Epidermal melanocyte (primary cell): ENCODE results near the gene LGR4.
"Not testable (repeated sequence)": the region's sequence is repeated elsewhere in the genome, so short reads cannot be mapped to it uniquely, and the experiment has no call there.

Experiments
- DNase-seq: peaks from one replicate; pipeline ENCODE4 v3.0.0; 2011; ENCODE audit warnings: low spot score; ENCODE audit not compliant: insufficient read length

The LGR4 gene

DNA sequence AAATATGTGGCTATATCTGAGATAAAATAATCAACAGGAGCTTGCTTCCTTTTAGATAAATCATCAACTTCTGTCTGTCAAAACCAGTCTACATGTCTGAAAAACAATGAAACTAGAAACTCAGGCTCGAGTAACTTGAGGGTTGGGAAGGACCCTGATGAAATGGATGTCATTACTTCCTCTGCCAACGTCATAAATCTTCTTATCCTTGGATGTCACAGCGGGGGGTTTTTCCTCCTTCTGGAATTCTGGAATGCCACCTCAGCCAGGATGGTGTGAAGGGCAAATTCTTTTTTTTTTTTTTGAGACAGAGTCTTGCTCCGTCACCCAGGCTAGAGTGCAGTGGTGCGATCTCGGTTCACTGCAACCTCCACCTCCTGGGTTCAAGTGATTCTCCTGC is 13.4 kb downstream of the LGR4 start:
- DNase-seq: no peak

DNA sequence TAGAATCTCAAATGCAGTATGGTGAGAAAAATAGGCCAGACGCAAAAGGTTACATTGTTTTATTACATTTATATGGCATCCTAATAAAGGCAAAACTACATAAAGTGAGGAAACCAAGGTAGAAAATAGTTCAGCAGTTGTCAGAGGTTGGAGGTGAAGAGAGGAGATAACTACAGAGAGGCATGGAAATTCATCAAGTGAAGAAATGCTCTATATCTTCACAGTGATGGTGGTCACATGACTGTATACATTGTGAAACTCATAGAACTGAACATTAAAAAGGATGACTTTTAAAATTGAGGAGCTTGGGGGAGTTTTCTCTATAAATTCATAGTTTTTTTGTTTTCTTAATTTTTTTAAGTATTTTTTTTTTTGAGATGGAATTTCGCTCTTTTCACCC is 14.4 kb downstream of the LGR4 start:
- DNase-seq: no peak

DNA sequence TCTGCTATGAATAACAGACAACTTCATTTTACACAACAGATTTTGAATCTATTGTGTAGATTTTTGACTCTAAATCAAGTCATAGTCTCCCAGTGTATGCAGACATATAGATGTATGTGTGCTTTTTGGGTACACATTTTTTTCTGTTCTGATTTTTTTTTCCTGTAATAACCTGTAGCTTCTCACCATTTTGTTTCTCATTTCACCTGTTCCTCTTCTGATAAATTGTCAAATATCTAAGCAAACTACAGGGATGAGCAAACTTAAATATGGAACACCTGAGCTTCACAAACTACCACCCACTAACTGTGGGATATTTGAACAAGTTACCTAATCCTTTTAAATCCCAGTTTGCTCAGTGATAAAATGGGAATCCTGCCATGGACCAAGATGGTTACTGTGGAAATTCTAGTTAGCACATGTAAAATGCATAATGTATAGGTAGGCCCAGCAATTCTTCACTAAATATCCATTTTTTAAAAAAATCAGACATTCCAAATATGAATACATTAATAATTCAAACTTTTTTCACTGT is 15.7 kb downstream of the LGR4 start:
- no peak for DNase-seq

DNA sequence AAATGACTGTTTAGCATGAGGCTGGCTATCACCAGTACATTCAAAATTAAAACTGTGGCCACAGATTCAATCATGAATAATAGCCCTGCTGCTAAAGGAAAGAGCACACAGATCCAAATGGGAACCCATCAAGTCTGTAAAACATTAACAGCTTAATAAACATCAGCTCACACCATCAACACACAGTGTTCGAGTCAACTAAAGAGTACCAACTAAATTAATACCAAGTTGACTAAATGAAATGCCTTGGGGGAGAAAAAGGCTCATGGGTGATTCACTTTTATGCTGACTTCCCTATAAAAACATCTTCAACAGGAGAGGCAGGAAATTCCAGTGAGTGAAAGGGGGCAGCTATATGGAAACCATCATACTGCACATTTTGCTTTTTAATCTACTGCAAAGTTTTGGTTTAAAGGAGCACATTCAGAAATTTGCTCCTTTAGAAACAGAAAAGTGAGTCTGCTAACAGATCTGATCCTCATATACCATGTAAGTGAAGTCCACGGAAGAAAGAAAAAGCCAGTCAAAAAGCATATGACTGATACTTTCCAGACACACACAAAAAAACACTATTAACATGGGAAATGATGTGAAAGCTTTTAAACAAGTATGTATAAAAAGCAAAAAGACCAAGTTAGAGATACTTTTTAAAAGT is 16.3 kb downstream of the LGR4 start:
- no peak for DNase-seq

DNA sequence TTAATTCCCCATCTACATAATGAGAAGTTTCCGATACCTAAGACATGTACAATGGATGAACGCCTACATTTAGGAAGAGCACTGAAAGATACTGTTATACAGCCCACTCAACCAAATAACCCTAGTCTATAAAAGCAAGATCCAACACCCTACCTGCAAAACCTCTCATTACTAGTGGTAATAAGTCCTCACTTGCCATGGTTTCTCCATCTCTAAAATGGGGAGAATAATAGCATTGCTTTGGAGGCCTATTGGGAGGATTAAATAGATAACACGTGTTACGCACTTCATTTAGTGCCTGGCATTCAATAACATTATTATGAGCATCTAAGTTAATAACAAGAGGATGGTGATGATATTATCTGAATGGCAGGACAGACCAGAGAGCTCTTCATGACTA is 16.9 kb downstream of the LGR4 start:
- DNase-seq: no peak

DNA sequence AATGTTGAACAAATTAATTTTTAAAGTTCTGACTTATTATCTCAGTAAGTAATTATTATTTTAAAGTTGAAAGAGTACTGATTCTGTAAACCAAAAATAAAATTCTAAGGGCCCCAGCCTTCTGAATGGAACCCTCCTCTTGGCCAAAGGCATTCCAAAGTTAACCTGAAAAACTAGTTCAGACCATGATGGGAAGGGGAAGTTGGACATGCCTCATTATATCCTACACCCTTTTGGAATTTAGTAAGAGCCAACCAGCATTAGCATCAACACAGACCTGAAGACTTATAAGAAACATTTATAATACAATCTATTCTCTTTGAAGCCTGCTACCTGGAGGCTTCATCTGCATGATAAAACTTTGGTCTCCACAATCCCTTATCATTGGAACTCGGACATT is 18.9 kb downstream of the LGR4 start:
- no peak for DNase-seq

DNA sequence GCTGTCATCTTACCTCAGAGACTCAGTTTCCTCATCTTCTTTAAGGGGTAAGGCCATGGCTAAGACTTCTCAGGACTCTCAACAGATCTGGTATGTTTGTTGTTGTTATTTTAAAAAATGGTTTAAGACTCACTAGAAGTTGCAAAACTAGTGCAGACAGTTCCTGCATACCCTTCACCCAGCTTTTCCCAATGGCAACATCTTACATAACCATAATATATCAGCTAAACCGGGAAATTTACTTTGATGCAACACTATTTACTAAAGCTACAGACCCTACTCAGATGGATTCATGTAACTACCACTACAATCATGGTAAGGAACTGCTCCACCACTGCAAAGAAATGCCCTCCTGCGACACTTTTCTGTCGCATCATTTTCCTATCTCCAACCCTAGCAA is 20.4 kb downstream of the LGR4 start:
- no peak for DNase-seq

DNA sequence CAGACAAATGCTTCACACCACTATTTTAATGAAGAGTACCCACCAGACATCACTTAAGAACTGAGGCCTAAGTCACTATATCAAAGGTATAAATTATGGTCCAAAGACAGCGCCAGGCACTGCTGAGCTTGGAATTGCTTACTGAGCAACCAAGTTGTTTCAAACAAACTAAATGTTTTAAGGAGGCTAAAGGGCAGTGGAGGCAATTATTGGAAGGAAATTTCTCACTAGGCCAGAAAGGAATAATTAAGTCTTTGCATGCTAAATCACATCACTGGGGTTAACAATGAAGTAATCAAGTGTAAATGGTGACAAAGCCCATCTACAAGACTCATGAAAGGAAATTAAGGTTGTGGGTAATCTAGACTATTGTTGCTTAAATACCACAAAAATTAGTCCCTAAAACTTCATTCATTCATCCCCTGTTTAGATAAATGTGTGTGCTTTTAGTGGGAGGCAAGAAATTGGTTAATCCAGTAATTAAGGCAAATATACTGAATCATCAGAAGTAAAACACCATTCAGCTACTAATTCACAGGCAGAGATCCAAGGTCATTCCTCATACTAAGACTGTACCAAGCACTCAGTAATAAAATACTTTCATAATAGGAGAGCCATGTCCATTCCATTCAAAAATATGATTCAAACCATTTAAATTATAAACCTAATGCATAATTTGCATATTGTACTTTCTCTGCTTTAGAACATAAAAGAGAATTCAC is 21.2 kb downstream of the LGR4 start:
- no peak for DNase-seq

DNA sequence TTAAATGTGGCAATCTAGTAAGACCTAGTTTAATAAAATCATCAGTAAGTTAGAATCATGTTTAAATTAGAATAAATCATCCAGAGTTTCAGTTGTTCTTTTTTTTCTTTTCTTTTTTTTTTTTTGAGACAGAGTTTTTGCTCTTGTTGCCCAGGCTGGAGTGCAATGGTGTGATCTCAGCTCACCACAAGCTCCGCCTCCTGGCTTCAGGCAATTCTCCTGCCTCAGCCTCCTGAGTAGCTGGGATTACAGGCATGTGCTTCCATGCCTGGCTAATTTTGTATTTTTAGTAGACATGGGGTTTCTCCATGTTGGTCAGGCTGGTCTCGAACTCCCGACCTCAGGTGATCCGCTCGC is 24.4 kb downstream of the LGR4 start:
- not testable (repeated sequence) for DNase-seq

DNA sequence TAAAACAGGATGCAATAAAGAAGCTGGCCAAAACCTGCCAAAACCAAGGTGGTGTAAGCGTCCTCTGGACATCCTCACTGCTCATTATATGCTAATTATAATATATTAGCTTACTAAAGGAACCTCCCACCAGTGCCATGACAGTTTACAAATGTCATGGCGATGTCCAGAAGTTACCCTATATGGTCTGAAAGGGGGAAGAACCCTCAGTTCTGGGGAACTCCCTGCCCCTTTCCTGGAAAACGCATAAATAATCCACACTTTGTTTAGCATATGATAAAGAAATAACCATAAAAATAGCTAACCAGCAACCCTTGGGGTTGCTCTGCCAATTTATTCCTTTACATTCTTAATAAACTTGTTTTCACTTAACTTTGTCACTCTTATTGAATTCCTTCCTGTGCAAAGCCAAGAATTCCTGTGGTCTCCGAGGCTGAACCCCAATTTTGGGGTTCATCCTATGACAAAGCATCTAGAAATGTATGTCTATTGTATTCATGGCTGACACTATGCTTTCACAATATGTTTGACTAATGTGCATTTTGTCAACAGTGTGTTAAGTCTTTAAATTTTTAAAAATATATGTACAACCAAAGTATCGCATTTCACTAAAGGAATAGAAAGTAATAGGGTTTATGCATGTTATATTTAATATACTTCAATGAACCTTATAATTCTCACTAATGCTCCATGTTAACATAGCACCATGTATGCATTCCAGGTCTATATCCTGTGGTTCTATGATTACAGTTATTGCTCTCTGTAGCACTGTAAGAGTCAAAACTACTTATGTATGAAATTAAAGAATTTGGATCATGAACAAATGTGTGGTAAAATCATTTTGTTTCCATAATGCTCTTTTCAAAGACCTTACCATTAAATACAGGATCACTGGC is 25.1 kb downstream of the LGR4 start:
- DNase-seq: no peak

DNA sequence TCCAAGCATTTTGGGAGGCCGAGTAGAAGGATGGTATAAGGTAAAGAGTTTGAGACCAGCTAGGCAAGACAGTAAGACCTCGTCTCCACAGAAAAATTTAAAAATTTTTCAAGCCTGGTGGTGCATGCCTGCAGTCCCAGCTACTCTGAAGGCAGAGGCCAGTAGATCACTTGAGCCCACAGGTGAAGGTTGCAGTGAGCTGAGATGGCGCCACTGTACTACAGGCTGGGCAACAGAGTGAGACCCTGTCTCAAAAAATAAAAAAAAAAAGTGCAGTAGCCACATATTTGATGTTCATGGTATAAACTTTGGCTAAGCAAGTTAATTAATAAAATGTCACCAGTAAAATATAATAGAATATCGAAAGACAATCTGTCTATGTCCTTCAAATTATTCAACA is 27.0 kb downstream of the LGR4 start:
- no peak for DNase-seq

DNA sequence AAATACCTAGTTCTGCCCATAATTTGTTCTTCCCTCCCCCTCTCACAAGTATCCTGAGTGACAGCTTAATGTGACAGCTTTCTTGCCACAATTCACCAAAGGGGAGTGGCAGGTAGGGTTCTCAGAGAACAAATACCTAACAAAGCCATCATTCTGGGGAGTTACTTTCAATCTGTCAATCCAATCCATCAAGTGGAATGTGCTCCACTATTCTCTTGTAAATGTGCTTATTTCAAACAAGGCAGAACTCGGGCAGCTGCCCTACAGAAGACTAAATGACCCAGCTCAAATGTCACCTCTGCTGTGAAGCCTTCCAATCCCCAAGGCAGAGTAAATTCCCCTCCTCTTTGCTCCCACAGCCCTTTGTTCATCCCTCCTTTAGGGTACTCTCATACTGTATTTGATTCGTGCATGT is 27.8 kb downstream of the LGR4 start:
- no peak for DNase-seq

DNA sequence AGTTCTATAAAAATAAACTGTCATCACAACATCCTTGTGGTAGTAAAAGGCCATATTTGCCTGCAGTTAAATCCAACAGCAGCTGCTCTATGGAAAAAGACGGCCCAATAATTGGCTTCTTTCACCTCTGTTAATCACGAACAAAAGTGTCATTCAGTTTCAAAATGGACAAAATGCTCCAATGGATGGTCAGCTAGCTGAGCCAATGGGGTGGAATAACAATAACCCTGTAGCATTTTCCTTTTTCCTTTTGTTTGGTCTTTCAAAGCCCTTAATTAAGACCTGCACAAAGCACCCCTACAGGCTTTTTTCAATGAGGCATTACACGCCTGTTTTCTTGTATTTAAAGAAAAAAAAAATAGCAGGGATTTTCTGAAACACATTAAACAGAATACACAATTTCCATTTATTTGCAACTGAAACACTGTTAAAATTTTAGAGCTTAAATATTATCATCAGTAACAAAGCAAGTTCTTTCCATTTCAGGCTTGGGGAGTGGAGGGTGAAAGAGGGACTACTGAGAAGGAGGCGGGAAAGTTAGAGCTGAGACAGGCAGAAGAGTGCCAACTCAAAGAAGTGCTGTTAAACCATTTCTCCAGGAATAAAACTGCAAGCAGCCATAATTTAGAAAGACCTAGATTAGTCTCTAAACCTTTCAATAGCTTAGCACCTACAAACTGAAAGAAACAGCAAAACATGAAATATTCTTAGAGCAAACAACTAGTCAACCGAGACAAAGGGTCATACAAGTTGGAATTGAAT is 28.7 kb downstream of the LGR4 start:
- peak; percentile 37 for DNase-seq

DNA sequence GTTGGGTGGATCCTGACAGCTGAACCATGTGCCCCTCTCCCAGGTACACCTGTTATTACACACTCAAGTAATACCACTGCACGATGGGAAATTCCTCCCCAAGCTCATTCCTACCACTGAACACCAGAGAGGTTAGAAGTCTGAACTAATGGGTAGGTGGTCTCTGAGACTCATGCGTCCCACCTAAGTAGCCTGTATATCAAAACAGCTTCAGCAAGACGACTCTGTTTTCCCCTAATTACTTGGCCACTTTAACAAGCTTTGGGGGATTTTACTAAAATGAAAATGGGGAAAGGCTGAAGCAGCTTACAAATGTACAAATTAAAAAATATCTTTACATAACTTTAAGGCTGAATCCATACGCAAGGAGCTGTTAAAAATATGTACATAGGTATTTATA is 29.4 kb downstream of the LGR4 start:
- no peak for DNase-seq

DNA sequence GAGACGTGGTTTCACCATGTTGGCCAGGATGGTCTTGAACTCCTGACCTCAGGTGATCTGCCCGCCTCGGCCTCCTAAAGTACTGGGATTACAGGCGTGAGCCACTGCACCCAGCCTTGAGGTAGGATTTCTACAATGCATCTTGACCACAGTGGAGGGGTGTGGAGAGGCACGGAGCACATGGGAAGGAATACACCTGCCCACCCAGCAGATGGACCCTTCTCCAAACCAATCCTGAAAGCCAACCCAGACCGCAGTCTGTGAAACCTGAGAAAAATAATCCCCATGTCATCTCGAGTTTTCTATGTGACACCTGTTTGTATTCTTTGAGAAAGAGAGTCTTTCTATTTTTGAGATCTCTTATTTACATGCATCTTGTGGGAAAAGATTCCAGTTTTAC is 32.5 kb downstream of the LGR4 start:
- no peak for DNase-seq

DNA sequence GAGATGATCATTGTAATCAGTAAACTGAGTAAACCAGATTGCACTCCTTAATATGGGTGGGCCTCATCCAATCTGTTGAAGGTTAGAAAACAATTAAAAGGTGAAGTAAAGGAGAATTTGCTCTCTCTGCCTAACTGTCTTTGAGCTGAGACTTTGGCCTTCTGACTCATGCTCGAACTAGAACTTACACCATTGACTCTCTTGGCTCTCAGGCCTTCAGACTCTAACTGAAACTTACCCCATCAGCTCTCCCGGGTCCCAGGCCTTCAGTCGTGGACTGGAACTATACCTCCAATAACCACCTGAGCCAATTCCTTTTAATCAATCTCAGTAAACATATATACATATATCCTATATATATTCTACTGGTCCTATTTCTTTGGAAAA is 34.0 kb downstream of the LGR4 start:
- DNase-seq: no peak

DNA sequence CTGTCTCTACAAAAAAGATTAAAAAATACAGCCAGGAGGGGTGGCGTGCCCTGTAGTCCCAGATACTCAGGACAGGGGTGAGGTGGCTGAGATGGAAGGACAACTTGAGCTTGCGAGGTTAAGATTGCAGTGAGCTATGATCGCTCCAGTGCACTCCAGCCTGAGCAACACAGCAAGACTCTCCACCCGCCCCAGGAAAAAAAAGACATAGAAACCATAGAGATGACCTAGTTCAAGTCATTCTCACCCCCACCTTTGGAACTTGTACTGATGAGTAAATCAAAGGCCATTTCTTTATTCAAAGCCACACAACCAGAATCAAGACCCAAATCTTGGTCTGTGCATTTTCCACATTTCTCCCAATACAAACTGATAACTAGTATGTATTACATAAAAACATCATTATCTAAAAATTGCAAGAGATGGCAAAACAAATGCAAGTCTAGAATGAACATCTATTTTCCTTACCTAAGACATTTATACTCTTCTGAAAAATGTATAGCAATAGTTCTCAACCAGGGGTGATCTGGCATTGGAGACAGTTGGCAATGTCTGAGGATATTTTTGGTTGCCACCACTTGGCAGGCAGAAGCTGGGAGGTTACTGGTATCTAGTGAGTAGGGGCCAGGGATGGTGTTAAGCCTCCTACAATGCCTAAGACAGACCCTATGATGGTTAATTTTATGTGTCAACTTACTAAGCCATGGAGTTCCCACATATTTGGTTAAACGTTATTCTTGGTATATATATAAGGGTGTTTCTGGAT is 34.6 kb downstream of the LGR4 start:
- DNase-seq: no peak

DNA sequence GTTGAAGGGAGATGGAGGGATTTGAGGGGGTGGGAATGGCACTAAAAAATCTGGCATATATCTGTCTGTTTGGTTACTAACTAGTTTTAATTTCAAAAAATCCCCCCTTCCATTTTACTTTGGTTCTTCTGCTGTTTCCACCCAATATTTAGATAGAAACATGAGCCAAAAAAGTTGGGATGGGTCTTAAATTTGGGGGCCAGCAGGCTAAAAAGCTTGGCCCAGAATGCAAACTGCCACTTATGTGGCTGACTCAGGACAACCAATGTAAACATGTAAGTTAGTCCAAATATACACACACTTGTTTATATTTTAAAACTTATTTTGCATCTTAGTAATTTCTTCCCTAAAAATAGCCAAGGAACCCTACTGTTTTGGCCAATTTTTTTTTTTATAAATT is 35.7 kb downstream of the LGR4 start:
- DNase-seq: no peak

DNA sequence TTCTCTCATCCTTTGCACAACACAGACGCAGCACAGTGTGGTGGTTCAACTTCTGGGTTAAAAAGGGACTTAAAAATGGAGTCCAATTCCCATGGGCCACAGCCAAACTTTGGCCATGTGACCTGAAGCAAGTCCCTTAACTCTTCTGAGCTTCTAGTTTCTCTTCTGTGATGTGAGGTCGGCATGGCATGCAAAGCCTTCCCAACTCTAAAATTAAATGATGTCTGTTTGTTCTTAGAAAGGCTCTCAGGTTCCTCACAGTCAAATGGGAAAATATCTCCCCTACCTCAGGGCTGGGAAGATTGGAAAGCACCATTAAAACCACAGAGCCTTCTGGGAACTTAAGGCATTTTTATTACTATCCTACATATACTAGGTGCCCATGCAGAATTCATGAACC is 38.8 kb downstream of the LGR4 start:
- no peak for DNase-seq

DNA sequence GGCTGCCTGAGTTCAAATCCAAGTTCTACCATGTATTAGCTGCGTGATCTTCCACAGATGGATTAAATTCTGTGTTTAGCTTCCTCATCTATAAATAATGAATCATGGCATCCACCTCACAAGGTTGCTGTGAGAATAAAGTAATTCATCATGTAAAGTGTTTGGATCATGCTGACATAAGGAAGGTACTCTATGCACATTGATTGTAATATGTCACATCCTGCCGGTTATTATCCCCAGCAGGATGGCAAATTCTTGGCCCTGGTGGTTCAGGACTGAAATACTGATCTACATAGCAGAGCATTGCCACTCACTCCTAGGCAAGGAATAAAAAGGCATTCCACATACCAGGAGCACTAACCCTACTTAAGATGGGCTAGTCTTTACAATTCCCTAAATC is 40.8 kb downstream of the LGR4 start:
- DNase-seq: no peak
